Islet of Langerhans (tissue), 1 donor: Measurements from ENCODE around the gene TASP1.

Experiments
- FAIRE-seq: peaks from one replicate; lab custom pipeline; 2011; peaks lifted over from hg19 to GRCh38; lab: Jason Lieb, UNC

The TASP1 gene

DNA sequence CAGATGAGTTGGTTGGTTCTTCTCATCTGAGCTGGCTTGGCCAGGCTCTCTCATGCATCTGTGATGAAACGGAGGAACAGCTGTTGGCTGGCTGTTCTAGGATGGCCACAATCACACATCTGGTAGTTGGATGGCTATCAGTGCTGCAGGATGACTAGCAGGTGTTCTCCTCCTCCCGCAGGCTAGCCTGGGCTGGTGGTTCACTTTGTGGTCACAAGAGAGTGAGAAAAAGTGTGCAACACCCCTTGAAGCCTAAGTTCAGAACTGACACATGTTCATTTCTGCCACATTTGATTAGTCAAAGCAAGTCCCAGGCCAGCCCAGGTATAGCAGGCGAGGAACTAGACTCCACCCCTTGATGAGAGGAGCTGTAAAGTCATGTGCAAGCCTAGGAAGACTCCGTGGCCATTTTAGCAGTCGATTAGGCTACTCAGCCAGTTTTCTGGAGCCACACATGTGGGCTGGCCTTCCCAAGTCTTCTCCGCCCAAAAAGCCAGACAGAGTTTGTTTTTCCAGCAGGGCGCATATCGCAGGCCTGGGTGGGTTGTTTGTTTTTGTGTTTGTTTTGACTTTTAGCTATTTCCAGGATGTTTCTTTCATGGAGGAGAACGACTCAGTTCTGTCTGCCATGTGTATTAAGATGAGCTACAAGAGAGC, 296.9 kb downstream of the TASP1 start:
- FAIRE-seq, result no peak

DNA sequence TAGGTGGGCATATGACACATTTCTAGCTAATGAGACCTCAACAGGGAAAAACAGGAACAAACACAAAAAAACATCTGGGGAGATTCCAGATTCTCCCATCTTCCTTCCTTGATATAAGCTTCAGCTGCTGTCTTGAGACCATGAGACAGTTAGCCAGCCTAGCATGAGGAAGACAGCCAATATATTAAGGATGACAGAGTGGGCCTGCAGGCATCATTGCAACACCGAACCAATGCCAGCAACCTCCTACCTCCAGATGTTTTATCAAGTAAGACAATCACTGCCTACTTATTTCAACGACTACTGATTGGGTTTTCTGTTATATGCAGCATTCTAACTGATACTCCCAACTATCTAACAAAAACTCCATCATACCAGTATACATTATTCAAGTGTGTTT, 298.6 kb downstream of the TASP1 start:
- FAIRE-seq, result no peak
